Activated T-helper 9 cell treated with anti-CD3 and anti-CD28 coated beads, Interleukin-2, amount 50 U/mL, for 16 hours (primary cell): ENCODE measurements around the gene MGRN1.
A peak's percentile ranks its signal among the peaks of the same experiment; 100 is the strongest.

ENCODE experiments used
- DNase-seq: peaks from one replicate; pipeline ENCODE4 v3.0.0-alpha.2; 2020; ENCODE audit warnings: low read depth

MGRN1 gene

DNA sequence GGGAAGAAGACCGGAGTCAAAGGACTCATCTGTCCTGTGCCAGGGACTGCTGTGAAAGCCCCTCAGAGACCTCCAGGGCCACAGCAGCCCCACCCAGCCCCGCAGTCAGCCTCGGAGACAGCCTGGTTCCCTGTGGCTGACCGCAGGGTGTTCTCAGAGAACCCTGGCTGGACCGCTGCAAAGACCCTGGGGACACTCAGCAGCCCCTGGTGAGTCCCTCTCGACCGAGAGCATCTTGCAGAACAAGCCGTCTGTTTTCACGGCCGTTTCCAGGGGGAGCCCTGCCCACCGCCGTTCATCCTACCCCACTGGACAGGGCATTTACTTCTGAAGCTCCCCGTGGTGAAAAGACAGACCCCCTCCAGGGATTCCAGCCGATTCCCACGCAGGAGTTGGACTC is 20.2 kb upstream of the MGRN1 start:
- no peak for DNase-seq

DNA sequence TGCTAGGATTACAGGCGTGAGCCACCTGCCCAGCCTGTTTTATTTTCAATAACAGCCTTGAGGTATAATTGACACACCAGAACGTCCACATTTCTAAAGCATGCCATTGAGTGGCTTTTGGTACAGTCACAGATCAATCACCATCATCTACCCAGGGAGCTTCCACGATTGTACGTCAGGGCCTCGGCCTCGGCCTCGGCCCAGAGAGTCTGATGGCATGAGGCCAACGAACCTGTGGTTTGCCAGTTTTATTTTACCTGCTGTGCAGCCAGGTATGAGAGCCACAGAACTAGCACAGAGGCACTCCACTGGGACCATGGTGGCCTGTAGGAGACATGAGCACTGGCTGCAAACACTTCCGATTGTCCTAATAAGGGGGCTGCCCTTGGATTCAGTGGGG is 18.3 kb upstream of the MGRN1 start:
- DNase-seq = no peak

DNA sequence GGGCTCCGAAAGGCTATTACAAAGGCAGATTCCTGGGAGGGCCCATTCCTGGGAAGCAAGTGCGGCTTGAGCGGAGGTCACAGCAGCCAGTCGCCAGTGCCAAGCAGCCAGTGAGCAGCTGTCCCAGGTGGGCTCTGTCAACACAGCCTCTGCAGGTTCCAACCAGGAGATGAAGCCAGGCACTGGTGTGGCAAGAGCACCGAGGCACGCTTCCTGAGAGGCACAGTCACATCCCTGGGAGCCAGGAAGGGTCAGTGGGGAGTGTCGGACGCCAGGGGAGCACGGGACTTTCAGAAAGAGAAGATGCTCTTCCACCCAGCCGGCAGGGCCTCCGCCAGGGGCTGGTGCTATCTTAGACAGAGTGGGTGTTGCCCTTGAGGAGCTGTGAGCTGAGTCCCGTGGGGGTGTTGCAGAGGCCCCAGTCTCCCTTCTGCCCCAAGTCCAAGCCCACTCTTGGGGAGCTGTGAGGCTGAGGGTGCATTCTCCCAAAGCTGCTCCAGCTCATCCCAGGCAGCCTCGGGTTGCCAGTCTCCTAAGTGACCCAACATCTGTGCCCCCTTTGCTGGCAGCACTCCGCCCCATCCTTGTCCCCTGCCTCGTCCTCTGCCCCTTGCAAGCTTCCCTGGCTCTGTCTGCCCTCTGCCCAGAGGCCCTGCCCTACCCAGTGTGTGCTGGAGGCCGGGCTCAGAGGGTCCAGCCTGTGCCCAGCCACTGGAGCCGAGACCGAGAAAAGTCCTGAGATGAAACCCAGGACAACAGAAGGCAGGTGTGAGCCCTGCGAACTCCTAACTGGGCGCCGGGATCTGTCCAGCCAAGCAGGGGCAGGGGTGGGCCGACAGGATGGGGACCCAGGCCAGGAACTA is 16.6 kb upstream of the MGRN1 start:
- no peak for DNase-seq

DNA sequence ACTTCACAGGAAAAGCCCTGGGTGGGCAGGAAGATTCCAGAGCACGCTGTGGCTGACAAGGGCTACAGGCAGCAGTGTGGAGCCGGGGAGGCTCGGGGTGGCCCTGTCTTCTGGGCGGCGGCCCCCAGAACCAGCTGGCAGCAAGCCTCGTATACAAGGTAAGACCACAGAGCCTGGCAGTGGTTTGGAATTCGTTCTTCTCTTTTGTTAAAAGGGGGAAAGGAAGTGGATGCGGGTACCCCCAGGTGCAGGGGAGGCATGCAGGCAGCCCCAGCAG is 16.0 kb upstream of the MGRN1 start:
- DNase-seq = no peak

DNA sequence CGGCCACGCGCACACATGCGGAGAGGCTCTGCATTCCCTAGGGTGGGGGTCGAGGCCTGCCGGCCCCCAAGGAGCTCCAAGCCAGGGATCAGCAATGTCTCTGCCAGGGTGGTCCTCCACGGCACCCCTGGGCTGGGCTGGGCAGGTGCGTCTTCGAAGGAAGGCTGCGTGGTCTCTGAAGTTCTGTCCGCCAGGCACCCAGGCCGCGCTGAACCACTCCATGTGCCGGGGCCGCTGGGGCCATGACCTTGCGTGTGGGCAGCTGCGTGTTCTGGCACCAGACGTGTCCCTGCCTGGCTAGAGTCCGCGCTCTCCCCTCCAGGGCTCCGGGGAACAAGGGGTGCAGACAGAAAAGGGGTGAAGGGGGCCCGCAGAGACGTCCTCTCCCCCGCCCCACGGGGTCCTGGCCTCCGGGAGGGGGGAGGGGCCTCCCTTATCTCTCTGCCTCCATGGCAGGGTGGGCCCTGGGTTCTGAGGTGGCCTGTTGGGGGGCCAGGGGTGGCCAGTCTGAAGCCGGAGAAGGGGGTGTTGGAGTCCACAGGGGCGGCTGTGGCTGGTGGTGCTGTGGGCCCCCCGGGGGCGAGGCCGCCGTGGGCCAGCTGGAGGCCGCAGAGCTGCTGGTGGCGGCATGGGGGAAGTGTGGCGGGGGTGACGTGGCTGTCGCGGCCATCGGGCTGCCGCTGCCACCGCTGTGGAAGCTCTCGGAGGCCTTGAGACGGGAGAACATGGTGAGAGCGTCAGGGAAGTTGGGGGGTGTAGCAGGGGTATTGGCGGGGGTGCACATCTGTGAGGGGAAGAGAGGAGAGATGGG is 15.2 kb upstream of the MGRN1 start:
- no peak for DNase-seq

DNA sequence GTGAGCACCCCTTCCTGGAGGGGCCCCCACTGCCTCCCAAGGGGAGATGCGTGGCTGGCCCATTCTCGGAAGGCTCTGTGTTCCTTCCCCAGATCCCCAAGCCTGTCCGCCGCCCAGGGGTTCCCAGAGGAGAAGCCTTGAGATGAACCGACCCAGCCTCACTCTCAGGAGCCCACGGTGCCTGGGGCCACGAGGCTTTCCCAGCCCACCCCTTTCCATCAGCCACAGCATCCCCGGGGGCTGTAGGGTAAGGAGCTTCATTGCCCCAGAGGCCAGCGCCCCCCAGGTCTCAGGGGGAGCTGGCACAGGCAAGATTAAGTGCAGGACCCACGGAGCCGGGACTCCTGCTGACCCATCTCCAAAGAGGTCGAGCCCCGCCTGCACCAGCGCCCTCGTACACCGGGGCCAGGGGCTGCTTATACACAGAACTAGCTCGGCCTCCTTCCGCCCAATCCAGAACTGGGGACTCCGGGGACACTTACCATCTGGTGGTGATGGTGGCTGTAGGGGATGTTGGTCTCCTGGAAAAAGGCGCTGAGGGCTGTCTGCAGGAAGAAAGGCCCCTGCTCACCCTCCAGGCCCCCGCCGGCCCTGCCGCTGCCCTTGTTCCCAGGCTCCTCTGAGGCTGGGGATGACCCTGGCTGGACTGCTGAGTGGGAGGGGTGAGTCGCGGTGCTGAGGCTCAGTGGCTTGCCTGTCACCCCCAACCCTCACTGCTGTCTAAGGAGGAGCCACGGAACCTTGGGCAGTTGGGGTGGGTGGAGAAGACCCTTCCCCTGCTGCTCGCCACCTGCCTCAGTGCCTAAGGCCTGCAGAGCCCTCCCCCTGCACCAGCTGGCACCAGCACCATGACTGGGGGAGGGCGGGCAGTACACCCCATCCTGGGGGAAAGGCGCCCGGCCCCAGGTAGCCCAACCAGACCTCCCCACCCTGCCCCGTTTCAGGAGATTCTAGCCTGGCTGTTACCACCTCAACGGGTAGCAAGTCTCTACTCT is 14.3 kb upstream of the MGRN1 start:
- no peak for DNase-seq

DNA sequence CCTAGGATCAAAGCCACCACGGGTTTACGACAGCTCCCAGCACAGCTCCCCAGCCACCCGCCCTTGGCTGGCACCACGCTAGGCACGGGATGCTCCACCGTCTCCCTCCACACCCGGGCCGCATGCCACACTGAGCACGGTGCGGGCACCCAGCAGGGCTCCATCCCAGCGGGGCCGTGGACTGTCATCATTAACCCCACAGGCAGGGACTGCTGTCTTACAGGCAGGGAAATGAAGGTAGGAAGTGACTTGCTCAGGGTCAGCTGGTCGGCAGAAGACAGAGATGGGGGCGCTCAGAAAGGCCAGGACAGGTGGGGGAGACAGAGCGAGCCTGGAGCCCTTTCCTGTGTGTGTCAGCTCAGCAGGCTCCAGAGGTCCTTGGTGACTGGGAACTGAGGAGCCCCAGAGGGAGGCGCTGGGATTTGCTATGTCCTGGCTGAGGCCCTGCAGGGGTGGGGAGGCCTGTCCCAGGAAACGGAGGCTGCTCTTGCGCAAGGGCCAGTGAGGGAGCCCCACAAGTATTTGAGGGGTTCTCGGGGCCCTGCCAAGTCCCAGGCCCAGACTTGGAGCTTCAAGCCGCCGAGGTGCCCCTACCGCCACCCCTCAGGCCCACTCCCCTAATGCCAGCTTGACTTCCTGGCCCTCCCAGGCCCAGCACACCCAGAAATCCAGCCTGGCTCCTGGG is 13.1 kb upstream of the MGRN1 start:
- no peak for DNase-seq

DNA sequence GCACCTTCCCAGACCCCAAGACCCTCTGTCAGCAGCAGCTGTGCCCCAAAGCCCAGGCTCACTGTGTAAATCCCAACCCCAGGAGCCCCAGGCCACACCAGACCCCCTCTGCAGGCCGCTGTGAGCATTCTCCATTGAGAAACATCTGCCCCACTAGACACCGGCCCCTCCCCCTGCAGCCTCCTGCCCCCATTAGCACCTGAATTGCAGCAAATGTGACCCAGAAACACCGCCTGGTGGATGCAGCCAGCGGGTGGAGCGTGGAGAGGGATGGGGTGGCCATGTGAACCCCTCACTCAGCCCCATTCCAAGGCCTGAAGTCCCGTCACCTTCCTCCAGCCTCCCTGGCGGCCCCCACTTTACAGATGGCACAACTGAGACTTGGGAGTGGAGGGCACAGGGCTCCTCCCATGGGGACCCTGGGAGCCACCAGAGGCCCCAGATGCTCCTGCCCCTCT is 12.1 kb upstream of the MGRN1 start:
- DNase-seq = no peak

DNA sequence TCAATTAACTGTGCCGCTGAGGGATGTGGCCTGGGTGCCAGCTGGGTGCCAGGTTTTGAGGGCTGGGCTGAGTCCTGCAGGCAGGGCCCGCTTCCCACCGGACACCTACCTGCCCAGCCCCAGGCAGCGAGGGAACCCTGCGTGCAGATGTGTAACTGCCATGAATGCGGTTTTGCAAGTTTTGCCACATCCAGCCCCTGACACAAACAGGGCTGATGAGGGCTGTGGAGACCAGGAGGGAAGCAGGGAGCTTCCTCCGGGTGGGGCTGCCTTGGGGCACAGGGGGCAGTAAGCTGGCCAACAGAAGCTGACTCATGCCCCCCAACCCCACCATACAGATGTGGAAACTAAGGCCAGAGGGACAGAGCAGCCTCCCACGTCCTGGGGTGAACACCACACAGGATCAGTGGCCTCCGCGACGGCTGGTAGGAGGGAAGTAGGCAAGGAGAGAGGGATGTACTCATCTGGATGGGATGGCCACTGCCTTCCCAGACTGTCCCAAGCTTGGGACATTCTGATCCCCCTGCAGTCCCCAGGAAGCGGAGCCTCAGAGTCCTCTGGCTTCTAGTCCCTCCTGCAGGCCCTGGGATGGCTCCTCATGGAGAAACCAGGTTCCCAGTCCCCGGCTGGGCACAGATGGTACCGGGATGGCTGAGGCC is 11.5 kb upstream of the MGRN1 start:
- DNase-seq = no peak

DNA sequence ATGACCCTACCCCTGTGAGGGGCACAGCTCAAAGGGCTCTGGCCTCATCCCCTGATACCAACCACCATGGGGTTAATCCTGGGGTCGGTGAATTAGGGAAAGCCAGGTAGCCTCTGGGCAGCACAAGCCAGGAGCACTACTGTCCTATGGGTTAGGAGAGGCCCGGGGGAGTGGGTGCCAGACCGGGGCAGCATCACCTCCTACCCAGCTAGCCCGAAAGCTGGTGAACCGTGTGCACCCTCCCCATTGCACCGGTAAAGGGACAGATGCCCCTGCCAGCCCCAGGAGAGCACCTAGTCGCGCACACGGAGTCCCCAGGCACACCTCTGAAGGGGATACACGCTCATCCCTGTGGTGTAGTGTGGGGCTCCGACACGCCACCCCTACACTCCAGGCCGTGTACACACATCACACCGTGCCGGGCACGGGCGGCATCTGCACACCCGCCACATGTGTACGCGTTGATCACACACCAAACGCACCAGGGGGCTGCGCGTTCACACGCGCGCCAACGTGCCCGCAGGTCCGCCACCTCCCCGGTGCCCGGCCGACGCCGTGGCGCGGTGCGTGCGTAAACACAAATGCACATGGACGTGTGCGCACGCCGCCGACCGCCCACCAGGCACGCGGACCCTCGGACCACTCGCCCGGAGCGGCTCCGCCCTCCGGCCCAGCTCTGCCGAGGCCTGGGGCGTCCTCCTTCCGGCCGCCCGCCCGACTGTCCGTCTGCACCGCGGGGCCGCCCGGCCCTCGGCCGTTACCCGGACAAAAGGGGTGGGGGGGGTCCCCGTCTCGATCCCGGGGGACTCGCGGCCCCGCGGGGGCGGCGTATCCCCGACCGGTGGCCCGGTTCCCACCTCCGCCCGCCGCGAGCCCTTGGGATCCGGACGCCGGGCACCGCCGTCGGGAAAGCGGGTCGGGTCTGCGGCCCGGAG is 10.7 kb upstream of the MGRN1 start:
- DNase-seq = no peak

DNA sequence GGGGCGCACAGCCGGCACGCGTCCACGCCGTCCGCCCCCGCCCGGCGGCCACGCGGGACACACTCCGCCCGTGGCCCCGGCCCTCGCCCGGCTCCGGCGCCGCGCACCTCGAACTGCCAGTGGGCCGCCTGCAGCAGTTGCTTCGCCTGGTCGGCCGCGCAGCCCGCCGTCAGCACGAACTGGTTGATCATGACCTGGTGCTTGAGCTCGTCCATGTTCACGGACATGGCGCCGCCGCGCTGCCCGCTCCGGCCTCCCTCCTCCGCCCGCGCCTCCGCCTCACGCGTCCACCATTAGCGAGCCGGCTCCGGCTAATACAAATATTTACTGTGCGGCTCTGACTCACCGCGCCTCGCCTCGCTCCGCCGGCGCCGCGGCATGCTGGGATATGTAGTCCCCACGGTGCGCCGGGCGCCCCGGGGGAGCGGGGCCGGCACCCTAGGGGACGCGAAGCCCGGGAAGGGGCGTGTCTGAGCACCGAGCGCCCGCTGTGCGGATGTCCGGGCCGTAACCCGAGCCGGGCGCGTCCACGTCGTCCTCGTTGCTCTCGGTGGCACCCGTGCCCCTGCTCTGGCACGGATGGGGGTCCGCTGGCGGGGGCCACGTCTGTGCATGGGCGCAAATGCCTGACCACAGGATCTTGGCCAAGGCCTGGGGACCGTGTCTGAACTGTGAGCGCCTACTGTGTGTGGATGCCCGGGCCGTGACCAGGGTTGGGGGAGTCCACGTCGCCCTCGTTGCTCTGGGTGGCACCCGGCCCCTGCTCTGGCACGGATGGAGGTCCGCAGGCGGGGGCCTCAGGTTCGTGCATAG is 9.8 kb upstream of the MGRN1 start, which contains the start of gene UBALD1:
UBALD1 (minus strand) TSS at position 318 of the 813 bp plus-strand sequence; CDS start at position 227, 91 bp downstream.
- peak; percentile 70 for DNase-seq

DNA sequence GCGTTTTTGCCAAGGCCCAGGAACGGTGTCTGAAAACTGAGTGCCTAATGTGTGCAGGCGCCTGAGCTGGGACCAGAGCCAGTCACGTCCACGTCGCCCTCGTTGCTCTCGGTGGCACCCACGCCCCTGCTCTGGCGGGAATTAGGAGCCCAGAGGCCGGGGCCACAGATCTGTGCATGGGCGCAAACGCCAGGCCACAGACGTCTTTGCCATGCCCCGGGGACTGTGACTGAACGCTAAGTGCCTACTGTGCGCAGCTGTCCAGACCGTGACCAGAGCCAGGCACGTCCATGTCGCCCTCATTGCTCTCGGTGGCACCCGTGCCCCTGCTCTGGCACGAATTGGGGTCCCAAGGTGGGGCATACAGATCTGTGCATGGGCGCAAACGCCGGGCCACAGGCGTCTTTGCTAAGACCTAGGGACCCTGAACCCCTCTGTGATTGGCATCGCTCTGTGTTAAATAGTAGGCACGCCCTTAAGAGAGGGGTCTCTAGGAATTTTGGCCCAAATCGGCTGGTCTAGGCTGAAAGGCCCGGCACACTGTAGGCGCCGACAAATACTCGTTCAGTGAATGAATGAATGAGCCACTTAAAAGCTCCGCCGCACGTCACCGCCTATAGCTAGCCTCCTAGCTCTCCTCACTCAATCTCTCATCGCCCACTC is 9.1 kb upstream of the MGRN1 start:
- no peak for DNase-seq

DNA sequence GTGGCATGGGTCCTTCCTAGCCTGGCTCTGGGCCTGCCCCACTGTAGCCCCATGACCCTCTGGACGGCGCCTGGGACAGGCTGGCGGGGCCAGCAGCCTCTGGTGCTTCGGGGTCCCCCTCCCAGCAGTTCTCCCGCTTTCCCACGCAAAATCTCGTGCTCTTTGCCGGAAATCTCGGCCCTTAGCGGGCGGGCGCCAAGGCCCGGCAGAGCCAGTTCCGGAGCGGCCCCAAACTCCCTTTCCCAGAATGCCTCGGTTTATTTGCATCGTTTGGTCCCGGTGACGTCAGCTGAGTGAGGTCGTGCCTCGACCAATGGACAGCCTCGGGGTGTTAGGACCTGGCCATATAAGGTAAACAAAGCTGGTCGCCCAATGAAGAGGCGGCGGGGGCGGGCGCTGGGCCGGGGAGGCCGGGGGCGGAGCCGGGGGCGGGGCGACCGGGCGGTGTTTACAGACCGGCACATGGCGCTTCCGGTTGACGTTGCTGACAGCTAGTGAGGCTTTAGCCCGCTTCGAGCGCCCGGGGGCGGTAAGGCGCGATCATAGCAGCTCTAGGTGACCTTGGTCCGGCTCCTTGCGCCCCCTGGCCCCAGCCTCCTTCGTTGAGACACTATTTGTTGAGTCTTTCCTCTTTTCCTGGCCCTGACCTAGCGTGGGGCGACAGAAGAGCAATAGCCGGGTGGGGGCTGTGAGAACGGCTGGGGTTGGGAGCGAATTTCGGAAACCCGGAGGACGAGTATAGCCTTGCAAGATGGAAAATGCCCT is 8.4 kb upstream of the MGRN1 start:
- peak; percentile 98 for DNase-seq

DNA sequence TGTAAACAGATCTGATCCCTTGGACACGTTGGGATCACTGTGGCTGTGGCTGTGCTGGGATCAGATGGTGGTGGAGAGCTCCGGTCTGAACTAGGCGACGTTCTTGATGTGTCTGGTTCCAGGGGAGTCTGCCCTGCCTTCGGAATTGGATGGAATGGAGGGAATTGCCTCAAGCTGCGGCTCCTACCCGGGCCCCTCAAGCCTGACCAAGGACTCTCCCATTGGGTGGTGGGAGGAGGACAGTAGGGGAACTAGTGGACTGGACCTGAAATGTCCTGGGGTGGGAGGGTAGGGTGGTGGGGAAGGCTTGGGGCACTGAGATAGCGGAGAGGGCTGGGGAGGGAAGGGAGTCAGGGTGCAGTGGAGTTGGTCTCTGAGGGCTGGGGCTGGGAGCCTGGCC is 6.7 kb upstream of the MGRN1 start:
- no peak for DNase-seq

DNA sequence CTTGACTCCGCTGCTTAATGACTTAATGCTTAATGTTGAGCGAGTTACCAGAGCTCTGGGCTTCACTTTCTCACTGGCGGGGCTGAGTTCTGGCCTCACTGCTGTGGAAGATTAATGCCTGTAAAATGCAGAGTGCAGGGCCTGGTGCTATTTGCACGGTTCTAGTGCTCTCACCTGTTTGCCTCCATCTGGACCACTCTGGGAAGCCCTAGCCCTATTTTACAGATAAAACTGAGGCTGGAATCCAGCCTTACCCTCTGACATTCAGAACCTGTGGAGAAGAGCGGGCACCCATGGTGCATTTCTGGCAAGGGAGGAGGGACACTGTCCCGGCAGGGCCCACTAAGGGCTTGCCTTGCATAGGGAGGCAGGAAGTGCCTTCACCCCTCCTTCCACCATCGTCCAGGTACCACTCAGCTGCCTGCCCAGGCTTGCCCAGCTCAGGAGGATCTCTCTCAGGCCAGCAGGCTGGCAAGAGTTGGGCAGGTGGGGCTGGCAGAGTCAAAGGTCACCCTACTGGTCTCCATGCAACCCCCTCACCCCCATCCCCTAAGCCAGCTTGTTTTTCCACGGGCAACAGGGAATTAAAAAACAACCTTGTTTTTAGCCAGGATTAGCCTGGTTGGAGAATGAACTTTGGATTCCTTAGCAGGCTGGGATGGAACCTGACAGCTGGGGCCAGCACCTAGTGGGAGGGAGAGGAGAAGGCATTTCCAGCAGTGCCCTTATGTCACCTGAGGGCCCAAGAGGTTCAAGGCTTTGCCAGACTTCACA is 5.8 kb upstream of the MGRN1 start:
- DNase-seq = no peak

DNA sequence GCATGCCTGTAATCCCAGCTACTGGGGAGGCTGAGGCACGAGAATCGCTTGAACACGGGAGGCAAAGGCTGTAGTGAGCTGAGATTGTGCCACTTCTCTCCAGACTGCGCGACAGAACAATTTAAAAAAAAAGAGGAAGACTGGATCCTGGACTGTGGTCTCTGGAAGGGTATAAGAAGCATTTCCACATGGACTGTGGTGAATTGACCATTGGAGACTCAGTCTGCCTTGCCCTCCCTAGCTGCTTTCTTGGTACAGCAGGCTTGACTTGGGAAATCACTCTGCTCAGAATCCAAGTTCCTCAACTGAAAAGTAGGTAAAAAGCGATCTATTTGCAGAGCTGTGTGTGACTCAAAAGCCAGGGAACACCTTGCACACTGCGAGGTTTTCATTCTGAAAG is 1.0 kb upstream of the MGRN1 start:
- DNase-seq = no peak
